ENCODE data around the gene RDH12. TPM values are rescaled to one million over a fixed set of nuclear protein-coding genes. Genes with fewer than 3 reads are reported as not detected.

Gene RDH12
- total RNA-seq, 2 experiments from 2014 or later, result not detected

DNA sequence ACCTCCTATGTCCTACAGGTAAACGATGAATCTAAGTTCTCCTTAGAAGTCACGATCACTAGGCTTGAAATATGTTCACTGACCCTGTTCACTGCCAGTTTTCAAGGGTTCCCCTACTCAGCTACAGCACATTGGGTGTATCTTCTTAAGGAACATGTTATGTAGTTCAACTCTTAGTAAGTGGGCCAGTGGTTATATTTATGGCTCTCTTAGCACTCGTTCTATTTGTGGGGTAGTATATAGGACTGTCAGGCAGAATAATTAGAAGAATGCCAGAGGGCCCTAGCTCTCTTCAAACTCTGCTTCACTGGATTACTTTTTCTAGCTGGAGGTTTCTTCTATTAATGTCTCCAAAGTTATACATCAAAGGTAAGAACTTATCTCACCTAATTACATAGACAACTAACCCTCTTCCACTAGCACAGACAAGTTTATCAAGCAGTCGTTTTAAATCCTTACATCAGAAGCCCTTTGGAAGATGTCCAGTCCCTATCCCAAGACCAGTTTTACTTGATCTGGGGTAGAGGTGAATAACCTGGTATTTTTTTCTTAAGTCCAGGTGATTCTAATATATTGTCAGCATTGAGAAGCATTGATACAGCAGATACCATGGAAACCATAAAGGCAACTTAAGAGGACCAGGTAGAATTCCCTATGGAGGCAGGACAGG, 75.1 kb downstream of the RDH12 start:
- ChIA-PET CTCF (no interaction called here), POLR2A (no interaction called here)

DNA sequence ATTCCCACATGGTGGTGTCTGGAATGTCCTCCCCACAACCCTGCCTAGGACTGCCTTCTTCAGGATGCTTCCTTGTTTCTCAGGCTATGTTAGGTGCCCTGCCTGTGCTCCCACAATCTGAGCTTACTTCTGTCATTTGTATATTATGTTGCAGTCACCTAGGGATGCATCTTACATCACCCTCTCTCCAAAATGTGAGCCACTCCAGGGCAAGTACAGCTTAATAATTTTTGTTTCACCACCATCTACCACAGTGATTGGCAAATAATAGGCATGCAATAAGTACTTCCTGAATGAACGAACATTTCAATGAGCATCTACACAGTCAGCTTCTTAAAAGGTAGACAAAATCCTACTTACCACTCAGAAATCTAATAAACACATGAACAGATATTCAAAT, 77.1 kb downstream of the RDH12 start:
- POLR2A ChIA-PET, result no interaction called here
- CTCF ChIA-PET, result no interaction called here

DNA sequence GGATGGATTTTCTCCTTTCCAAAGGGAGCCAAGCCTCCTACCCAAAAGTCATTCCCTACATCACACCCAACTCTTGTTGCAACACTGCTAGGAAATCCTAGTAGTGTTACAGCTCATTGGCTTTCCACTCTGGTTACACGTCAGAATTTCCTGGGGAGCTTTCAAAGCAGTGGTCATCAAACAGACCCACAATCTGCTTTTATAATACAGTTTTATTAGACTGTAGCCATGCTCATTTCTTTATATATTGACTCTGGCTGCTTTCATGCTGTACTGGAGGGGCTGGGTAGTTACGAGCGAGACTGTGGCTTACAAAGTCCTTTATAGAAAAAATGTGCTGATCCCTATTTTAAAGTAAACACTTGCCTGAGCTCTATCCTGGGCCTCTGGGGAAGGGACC, 80.4 kb downstream of the RDH12 start:
- CTCF ChIA-PET, result interaction anchor here (1.2 kb wide), 1 partner anchor 255 kb away, joined by 4 read pairs; no protein-coding TSS in a partner anchor
- POLR2A ChIA-PET, result no interaction called here

Other genes with a start within 250 kb of the RDH12 start
- gene TMEM229B, start 213.2 kb upstream of the RDH12 start, total RNA-seq, result 1 to 10 TPM; 1.5 TPM
- gene PLEKHH1, start 168.6 kb upstream of the RDH12 start, total RNA-seq, result 1 to 10 TPM; 1.6 to 2.0 TPM
- gene PIGH, start 101.6 kb upstream of the RDH12 start, total RNA-seq, result 10 to 100 TPM; 21.6 to 22.7 TPM
- gene ARG2, start 82.0 kb upstream of the RDH12 start, total RNA-seq, result 1 to 10 TPM; 5.5 to 5.6 TPM
- 10 to 100 TPM; 83.5 to 84.0 TPM for gene VTI1B, start 27.3 kb upstream of the RDH12 start, total RNA-seq
- gene RDH11, start 6.1 kb upstream of the RDH12 start, total RNA-seq, result 10 to 100 TPM; 59.1 to 60.6 TPM
- 10 to 100 TPM; 18.6 to 18.9 TPM for gene ZFYVE26, start 114.7 kb downstream of the RDH12 start, total RNA-seq
- 10 to 100 TPM; 25.0 to 26.0 TPM for gene RAD51B, start 117.9 kb downstream of the RDH12 start, total RNA-seq